ENCODE results near the gene TBR1. TPM values are rescaled to one million over a fixed set of nuclear protein-coding genes. Genes with fewer than 3 reads are reported as not detected.

Gene TBR1
- total and polyA plus RNA-seq, 2 experiments from 2014 or later, result not detected

DNA sequence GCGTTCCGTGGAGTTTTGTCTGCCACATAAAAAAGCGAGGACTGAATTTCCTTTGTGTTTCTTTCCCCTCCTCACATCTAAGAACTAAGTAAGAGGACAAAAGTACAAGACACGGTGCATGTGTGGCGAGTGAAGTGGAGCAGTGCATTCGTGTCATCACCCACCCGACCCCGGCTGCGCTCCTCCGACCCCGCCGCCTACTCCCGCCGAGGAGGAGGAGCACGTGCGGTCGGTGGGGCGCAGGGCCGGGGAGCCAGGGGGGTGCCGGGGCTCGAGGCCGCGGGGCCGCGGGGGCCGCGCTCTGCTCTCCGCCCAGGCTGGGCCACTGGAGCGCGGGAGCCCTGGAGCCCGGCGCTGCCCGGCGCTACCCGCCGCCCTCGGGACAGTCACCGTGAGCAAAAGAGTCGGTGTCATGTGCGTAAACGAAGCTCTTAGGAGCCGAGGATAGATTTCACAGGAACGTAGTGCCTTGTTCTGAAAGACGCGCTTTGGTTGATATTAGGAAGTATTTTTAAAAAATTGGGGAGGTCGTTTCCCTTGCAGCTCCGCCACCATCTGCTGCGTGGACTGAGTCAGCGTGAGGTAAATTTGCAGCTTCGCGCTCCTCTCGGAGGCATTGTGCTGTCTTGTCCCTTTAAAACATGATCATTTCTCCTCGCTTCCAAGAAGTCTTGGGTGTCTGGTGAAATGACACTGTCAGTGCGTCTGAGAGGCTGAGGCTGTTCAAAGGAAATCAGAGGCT is 11.0 kb downstream of the TBR1 start:
- ATAC-seq, result peak; percentile 33
- peak overlapping the region; percentile 79 for H3K4me3 Mint-ChIP-seq
- H3K4me1 ChIP-seq (ENCODE audit: insufficient read depth), result peaks cover 17% of the 10 kb centered on the region
- H3K9me2 ChIP-seq (ENCODE audit: insufficient read depth), result no peaks in the 10 kb centered on the region
- H3K4me1 Mint-ChIP-seq, result peaks cover 30% of the 10 kb centered on the region
- peak overlapping the region; percentile 54 for H3K4me3 ChIP-seq
- peak overlapping the region; percentile 78 for H3K4me2 ChIP-seq
- H4K20me1 ChIP-seq (replicated peaks; ENCODE audit: insufficient read depth), result peaks cover 18% of the 10 kb centered on the region
- no peak overlapping the region for H3K27ac ChIP-seq (ENCODE audit: low read depth)
- H3K79me2 ChIP-seq (replicated peaks; ENCODE audit: insufficient read depth), result no peaks in the 10 kb centered on the region
- H3K36me3 Mint-ChIP-seq (ENCODE audit: low read depth), result no peaks in the 10 kb centered on the region; the same call in 2 of the 3 replicates
- peak; percentile 43 for DNase-seq (ENCODE audit: low spot score)
- peaks cover 77% of the 10 kb centered on the region for H3K27me3 Mint-ChIP-seq (ENCODE audit: insufficient read depth, low read depth, poor library complexity)
- peak; percentile 22 for TF ChIP-seq EZH2phosphoT487 (IDR thresholded peaks at IDR 0.05; ENCODE audit: unreplicated experiment)
- peak; percentile 98 for TF ChIP-seq EZH2 (IDR thresholded peaks at IDR 0.05; ENCODE audit: low read depth, unreplicated experiment)
- TF ChIP-seq POLR2AphosphoS5 (IDR thresholded peaks at IDR 0.05; ENCODE audit: low read depth), result no peak
- TF ChIP-seq, protein P1, sequence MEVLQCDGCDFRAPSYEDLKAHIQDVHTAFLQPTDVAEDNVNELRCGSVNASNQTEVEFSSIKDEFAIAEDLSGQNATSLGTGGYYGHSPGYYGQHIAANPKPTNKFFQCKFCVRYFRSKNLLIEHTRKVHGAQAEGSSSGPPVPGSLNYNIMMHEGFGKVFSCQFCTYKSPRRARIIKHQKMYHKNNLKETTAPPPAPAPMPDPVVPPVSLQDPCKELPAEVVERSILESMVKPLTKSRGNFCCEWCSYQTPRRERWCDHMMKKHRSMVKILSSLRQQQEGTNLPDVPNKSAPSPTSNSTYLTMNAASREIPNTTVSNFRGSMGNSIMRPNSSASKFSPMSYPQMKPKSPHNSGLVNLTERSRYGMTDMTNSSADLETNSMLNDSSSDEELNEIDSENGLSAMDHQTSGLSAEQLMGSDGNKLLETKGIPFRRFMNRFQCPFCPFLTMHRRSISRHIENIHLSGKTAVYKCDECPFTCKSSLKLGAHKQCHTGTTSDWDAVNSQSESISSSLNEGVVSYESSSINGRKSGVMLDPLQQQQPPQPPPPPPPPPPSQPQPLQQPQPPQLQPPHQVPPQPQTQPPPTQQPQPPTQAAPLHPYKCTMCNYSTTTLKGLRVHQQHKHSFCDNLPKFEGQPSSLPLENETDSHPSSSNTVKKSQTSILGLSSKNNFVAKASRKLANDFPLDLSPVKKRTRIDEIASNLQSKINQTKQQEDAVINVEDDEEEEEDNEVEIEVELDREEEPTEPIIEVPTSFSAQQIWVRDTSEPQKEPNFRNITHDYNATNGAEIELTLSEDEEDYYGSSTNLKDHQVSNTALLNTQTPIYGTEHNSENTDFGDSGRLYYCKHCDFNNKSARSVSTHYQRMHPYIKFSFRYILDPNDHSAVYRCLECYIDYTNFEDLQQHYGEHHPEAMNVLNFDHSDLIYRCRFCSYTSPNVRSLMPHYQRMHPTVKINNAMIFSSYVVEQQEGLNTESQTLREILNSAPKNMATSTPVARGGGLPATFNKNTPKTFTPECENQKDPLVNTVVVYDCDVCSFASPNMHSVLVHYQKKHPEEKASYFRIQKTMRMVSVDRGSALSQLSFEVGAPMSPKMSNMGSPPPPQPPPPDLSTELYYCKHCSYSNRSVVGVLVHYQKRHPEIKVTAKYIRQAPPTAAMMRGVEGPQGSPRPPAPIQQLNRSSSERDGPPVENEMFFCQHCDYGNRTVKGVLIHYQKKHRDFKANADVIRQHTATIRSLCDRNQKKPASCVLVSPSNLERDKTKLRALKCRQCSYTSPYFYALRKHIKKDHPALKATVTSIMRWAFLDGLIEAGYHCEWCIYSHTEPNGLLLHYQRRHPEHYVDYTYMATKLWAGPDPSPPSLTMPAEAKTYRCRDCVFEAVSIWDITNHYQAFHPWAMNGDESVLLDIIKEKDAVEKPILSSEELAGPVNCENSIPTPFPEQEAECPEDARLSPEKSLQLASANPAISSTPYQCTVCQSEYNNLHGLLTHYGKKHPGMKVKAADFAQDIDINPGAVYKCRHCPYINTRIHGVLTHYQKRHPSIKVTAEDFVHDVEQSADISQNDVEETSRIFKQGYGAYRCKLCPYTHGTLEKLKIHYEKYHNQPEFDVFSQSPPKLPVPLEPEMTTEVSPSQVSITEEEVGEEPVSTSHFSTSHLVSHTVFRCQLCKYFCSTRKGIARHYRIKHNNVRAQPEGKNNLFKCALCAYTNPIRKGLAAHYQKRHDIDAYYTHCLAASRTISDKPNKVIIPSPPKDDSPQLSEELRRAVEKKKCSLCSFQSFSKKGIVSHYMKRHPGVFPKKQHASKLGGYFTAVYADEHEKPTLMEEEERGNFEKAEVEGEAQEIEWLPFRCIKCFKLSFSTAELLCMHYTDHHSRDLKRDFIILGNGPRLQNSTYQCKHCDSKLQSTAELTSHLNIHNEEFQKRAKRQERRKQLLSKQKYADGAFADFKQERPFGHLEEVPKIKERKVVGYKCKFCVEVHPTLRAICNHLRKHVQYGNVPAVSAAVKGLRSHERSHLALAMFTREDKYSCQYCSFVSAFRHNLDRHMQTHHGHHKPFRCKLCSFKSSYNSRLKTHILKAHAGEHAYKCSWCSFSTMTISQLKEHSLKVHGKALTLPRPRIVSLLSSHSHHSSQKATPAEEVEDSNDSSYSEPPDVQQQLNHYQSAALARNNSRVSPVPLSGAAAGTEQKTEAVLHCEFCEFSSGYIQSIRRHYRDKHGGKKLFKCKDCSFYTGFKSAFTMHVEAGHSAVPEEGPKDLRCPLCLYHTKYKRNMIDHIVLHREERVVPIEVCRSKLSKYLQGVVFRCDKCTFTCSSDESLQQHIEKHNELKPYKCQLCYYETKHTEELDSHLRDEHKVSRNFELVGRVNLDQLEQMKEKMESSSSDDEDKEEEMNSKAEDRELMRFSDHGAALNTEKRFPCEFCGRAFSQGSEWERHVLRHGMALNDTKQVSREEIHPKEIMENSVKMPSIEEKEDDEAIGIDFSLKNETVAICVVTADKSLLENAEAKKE (CRISPR knock-in tag; IDR thresholded peaks at IDR 0.05), result no peak
- no peak for TF ChIP-seq NANOG (IDR thresholded peaks at IDR 0.05; ENCODE audit: borderline replicate concordance)
- TF ChIP-seq STAT1 (IDR thresholded peaks at IDR 0.05; ENCODE audit: unreplicated experiment), result no peak
- peaks cover 29% of the 10 kb centered on the region; the same call in 1 of the 2 replicates for H3F3A ChIP-seq (replicated peaks; ENCODE audit: low read depth)
- peaks cover 100% of the 10 kb centered on the region for H3K27me3 ChIP-seq (ENCODE audit: insufficient read depth)
- H3K36me3 ChIP-seq (ENCODE audit: insufficient read depth), result no peaks in the 10 kb centered on the region
- no peaks in the 10 kb centered on the region for H3K9me3 Mint-ChIP-seq
- no peak overlapping the region for H3K27ac Mint-ChIP-seq
- peak overlapping the region; percentile 95 for H2AFZ ChIP-seq

Measured in GM23338 (cell line).